Effector memory CD4-positive, alpha-beta T cell (primary cell): ENCODE results near the gene PDXDC1.
"Not testable (repeated sequence)": the region's sequence is repeated elsewhere in the genome, so short reads cannot be mapped to it uniquely, and the experiment has no call there.

ENCODE experiments used
- DNase-seq, 3 donors: peaks; one replicate each; pipeline ENCODE4 v3.0.0-alpha.2; 2020
- H3K27ac ChIP-seq: 2 replicates; pipeline ENCODE4 v1.7.0; 2013; ENCODE audit warnings: mild to moderate bottlenecking, low read length, moderate library complexity; ENCODE audit not compliant: insufficient read depth, poor library complexity, severe bottlenecking
- H3K27me3 ChIP-seq: replicated peaks from 2 replicates; pipeline ENCODE4 v1.7.0; 2013; ENCODE audit warnings: mild to moderate bottlenecking, low read length; ENCODE audit not compliant: insufficient read depth, control insufficient read depth, poor library complexity, severe bottlenecking
- H3K36me3 ChIP-seq: 2 replicates; pipeline ENCODE4 v1.7.0; 2013; ENCODE audit warnings: mild to moderate bottlenecking, low read length, moderate library complexity; ENCODE audit not compliant: control insufficient read depth, insufficient read depth
- H3K4me1 ChIP-seq: 2 replicates; pipeline ENCODE4 v1.7.0; 2013; ENCODE audit warnings: low read length, mild to moderate bottlenecking; ENCODE audit not compliant: control insufficient read depth, insufficient read depth, poor library complexity, severe bottlenecking
- H3K4me3 ChIP-seq: 2 replicates; pipeline ENCODE4 v1.7.0; 2013; ENCODE audit warnings: low read length, low read depth, mild to moderate bottlenecking; ENCODE audit not compliant: insufficient read depth, poor library complexity, severe bottlenecking
- H3K9me3 ChIP-seq: 2 replicates; pipeline ENCODE4 v1.7.0; 2013; ENCODE audit warnings: mild to moderate bottlenecking, low read length, moderate library complexity; ENCODE audit not compliant: control insufficient read depth

Gene PDXDC1

DNA sequence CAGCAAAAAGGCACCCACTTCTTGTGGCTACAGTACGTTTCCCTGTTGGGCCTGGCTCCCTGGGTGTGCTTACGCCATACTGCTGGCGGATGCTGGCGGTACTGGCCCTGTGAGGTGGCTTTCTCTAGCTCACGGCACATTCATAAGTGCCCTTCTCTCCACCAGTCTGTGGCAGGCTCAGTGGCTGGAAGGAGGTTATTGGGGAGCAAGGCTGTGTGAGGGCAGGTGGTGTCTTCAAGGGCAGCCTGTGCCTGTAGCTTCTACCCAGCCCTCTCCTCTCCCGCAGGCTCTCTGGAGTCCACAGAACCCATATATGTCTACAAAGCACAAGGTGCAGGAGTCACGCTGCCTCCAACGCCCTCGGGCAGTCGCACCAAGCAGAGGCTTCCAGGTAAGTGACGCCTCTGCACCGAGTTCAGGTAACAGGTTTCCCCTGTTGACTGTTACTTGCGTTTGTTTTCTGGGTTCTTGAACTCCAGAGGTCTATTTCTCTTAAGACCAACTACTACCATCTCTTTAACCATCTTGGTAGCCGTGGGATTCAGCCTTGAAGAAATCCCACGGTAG is 60.4 kb downstream of the PDXDC1 start:
- Histone ChIP-seq H3K27ac (no peak overlapping the region), H3K9me3 (no peaks in the 10 kb centered on the region), H3K4me3 (no peak overlapping the region), H3K36me3 (peaks cover 78% of the 10 kb centered on the region), H3K4me1 (no peaks in the 10 kb centered on the region), H3K27me3 (no peaks in the 10 kb centered on the region)
- no peak for DNase-seq

DNA sequence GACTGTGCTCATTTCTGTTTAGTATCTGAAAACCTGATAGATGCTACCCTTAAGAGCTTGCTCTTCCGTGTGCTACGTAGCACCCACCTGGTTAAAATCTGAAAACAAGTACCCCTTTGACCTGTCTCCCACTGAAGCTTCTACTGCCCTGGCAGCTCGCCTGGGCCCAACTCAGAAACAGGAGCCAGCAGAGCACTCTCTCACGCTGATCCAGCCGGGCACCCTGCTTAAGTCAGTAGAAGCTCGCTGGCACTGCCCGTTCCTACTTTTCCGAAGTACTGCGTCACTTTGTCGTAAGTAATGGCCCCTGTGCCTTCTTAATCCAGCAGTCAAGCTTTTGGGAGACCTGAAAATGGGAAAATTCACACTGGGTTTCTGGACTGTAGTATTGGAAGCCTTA is 62.2 kb downstream of the PDXDC1 start:
- Histone ChIP-seq H3K4me3 (no peak overlapping the region), H3K27me3 (no peaks in the 10 kb centered on the region), H3K36me3 (peaks cover 82% of the 10 kb centered on the region), H3K4me1 (no peaks in the 10 kb centered on the region), H3K9me3 (no peaks in the 10 kb centered on the region), H3K27ac (no peak overlapping the region)
- DNase-seq: no peak

DNA sequence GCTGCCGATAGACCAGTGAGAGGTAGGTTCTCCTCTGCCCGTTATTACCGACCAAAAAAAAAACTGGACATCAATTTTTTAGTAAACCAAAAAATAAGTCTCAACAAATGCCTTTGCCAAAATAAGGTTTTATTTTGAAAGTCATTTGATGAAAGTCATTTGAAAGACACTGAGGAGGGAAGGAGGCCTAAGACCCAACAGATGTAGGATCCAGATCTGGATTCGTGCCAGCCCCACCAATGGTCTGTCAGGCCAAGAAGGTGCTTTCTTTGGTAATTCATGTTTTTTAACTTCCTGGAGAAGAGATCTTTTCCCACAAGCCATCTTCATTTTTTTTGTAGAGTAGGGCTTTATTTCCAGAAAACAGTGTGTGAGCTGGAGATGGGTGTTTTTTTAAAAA is 62.9 kb downstream of the PDXDC1 start:
- no peak overlapping the region for H3K27ac ChIP-seq
- no peak overlapping the region for H3K4me3 ChIP-seq
- no peaks in the 10 kb centered on the region for H3K4me1 ChIP-seq
- DNase-seq: no peak
- H3K9me3 ChIP-seq: no peaks in the 10 kb centered on the region
- H3K27me3 ChIP-seq: no peaks in the 10 kb centered on the region
- H3K36me3 ChIP-seq: peaks cover 78% of the 10 kb centered on the region

DNA sequence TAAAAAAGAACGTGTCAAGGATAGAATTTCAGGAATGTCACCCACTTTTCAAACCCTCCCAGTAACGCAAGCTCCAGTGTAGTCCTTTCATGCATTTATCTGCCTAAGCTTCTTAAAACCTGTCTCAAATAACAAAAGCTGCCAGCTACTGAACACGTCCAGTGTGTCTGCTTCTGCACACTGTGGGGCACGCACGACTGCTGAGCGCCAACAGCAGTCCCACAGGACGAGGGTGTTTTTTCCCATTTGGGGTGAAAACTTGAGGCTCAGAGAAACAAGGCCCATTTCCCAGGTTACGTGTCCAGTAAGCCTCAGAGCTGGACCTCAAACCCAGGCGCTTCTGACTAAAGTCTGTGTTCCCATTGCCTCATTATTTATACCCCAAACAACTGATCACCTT is 63.9 kb downstream of the PDXDC1 start:
- Histone ChIP-seq H3K27ac (no peak overlapping the region), H3K4me1 (no peaks in the 10 kb centered on the region), H3K4me3 (no peak overlapping the region), H3K9me3 (no peaks in the 10 kb centered on the region), H3K27me3 (no peaks in the 10 kb centered on the region), H3K36me3 (peaks cover 69% of the 10 kb centered on the region)
- no peak for DNase-seq

DNA sequence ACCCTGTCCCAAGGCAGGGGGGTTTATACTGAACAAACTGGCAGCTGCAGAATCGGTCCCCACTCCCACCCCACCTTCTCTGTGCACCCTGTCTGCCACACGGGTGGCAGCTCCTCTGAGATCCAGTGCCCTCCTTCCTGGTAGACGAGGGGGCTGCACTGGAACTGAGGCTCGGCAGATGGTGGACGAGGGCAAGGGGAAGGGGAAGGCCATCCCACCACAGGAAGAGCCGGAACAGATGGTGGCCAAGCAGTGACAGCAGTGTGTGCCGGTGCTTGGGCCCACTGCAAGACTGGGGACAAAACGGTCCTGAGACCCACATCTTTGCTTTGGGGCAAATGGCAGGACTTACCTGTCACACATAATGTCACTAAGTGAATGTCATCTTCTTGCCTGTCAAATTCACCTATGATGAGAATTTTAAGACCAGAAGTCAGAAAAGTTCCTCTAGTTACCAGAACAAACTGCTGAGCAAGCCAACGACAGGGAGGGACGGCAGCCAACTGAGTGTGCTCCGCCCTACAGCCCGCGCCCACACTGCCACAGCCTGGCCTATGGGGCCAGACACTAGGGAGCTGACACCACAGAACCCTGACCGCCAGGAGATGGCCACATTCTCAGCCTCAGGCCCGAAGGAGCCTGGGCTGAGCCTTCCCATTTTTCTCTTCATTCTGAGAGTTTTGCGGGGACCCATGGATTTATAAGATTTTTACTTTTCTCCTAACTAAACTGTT is 66.6 kb downstream of the PDXDC1 start:
- DNase-seq: no peak
- H3K36me3 ChIP-seq: peaks cover 53% of the 10 kb centered on the region
- H3K27ac ChIP-seq: no peak overlapping the region

DNA sequence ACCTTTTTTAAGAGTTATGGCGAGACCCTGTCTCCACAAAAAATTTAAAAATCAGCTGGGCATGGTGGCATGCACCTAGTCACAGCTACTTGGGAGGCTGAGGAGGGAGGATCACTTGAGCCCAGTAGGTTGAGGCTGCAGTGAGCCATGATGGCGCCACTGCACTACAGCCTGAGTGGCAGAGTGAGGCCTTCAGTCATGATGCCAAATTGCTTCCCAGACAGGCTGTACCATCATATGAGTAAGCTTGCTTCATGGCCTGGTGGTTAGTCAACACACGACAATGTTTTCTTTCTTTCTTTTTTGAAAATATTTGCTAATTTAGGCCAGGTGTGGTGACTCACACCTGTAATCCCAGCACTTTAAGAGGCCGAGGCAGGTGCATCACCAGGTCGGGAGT is 68.5 kb downstream of the PDXDC1 start:
- no peak for DNase-seq
- no peak overlapping the region for H3K27ac ChIP-seq
- no peaks in the 10 kb centered on the region for H3K27me3 ChIP-seq
- no peaks in the 10 kb centered on the region for H3K4me1 ChIP-seq
- H3K4me3 ChIP-seq: no peak overlapping the region
- peaks cover 34% of the 10 kb centered on the region for H3K36me3 ChIP-seq
- no peaks in the 10 kb centered on the region for H3K9me3 ChIP-seq

More for the DNA sequence above, 66.6 kb downstream of the PDXDC1 start:
- Histone ChIP-seq H3K4me3 (no peak overlapping the region), H3K27me3 (no peaks in the 10 kb centered on the region), H3K9me3 (no peaks in the 10 kb centered on the region), H3K4me1 (no peaks in the 10 kb centered on the region)

DNA sequence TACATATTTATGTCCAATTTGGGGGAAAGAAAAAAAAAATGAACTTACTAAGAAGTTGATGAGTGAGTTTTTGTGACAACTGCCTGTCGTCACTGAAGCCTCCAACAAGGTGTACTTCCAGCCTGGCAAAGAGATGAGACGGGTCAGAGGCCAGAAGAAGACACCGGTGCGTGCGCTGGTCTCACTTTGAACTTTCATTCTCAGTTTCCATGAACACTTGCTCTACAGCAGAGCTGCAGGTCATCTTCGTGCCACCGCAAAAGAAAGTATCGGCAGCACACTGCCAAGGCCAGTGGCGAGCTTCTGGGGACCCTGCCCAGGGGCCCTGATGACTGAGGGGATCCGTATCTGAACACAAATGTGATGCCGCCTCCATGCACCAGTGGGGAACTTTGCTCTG is 69.5 kb downstream of the PDXDC1 start:
- H3K4me3 ChIP-seq: no peak overlapping the region
- peaks cover 28% of the 10 kb centered on the region for H3K36me3 ChIP-seq
- no peaks in the 10 kb centered on the region for H3K4me1 ChIP-seq
- no peaks in the 10 kb centered on the region for H3K9me3 ChIP-seq
- H3K27ac ChIP-seq: no peak overlapping the region
- DNase-seq: no peak
- H3K27me3 ChIP-seq: no peaks in the 10 kb centered on the region

DNA sequence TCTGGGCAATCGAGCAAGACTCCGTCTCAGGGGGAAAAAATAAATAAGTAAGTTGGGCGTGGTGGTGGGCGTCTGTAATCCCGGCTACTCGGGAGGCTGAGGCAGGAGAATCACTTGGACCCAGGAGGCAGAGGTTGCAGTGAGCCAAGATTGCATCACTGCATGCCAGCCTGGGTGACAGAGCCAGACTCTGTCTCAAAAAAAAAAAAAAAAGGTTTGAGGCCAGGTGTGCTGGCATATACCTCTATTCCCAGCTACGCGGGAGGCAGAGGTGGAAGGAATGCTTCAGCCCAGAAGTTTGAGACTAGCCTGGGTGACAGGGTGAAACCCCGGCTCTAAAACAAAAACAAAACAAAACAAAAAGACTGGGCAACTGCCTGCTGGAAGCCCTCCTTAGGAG is 70.4 kb downstream of the PDXDC1 start:
- not testable (repeated sequence) for H3K4me1 ChIP-seq, H3K27ac ChIP-seq, DNase-seq, H3K27me3 ChIP-seq, H3K4me3 ChIP-seq, H3K9me3 ChIP-seq
- peaks cover 23% of the 10 kb centered on the region for H3K36me3 ChIP-seq

DNA sequence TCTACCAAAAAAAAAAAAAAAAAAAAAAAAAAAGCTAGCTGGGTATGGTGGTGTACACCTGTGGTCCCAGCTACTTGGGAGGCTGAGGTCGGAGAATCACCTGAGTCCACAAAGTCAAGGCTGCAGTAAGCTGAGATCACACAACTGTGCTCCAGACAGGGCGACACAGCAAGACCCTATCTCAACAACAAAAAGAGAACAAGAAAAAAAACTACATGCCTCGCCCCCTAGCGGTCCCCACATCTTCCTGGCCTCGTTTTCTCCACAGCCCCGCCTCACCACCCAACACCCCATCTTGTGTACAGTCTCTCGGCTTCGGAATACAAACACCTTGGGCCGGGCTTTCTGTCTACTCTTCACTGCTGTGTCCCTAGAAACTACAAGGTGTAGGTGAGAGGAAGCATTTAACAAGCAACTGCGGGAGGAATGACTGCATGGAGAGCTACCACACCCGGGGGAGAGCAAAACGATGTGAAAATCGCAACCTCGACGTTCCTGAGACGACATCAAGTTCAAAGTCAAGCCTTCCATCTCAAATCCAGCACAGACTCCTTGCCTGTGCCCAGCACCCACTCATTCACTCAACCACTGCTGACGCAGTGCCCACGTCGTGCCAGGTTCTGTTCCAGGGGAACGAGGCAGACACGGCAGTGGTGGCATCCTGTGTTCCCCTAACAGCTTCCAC is 72.0 kb downstream of the PDXDC1 start:
- DNase-seq: no peak
- Histone ChIP-seq H3K9me3 (no peaks in the 10 kb centered on the region), H3K4me3 (no peak overlapping the region), H3K36me3 (peaks cover 7% of the 10 kb centered on the region), H3K27ac (no peak overlapping the region), H3K4me1 (no peaks in the 10 kb centered on the region), H3K27me3 (no peaks in the 10 kb centered on the region)

DNA sequence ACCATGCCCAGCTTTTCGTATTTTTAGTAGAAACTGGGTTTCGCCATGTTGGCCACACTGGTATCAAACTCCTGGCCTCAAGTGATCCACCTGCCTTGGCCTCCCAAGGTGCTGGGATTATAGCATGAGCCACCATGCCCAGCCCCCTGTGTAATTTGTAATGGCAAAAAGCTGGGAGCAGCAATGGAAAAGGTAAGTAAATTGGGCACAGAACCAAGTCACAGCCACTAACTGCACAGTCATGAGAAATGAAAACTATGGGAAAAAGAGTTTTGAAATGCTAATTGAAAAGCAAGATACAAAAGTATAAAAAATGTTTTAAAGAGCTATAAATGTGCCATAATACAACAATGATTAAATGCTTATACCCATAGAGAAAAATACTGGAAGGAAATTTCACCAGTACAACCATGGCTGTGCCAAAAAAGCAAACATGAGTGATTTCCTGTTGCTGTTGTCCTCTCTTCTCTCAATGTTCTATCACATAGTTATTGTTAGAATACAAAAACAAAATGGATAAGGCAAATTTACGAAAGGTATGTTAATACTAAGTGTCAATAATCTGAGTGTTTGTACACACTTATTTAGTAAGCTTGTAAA is 74.9 kb downstream of the PDXDC1 start:
- Histone ChIP-seq H3K9me3 (no peaks in the 10 kb centered on the region), H3K4me1 (no peaks in the 10 kb centered on the region), H3K36me3 (peaks cover 4% of the 10 kb centered on the region), H3K4me3 (no peak overlapping the region), H3K27me3 (no peaks in the 10 kb centered on the region), H3K27ac (no peak overlapping the region)
- no peak for DNase-seq
